Left colon (tissue), 2 donors: ENCODE results near the gene GYPB. TPM values are rescaled to one million over a fixed set of nuclear protein-coding genes. Genes with fewer than 3 reads are reported as not detected.
"Not testable (repeated sequence)": the region's sequence is repeated elsewhere in the genome, so short reads cannot be mapped to it uniquely, and the experiment has no call there.

Experiments
- ATAC-seq: fragments of 200-7000 bp; cut with Tn5 transposase; one replicate; pipeline ENCODE4 v1.9.1; 2020; ENCODE audit warnings: mild to moderate bottlenecking, moderate library complexity
- DNase-seq, 2 donors: peaks; one replicate each; pipeline ENCODE4 v3.0.0-alpha.2; 2020
- intact Hi-C, 2 donors: fragments of 100-400 bp; cut with DNase I in 1 of 2; cut with micrococcal nuclease in 1 of 2; formaldehyde crosslinking; loops; one replicate each; pipeline versions ENCODE4 v1.11.2 to v1.14.0; 2022; cut with DNase I, micrococcal nuclease
- total RNA-seq, 2 donors: library from RNA; stranded (reverse); fragmentation: NEBNext Ultra II Directional; extraction: Animal tissue kit (Norgen Biotek cat#: 25700); gene quantifications; one replicate each; pipeline ENCODE4 v1.2.1, GENCODE V29; 2021
- donor health status: DM: no; HTN: no; CAD: no.
- donor health status: DM: yes; HTN: yes; CAD: no.

The GYPB gene
- total RNA-seq, 2 donors from 2014 or later: not detected

- ATAC-seq, intact Hi-C loops: not testable (repeated sequence)
Measured at GRCh38 chr4:143974021-143974420, 45.2 kb downstream of the GYPB start.

GRCh38 chr4:143961075-143961474 is 58.1 kb downstream of the GYPB start:
- ATAC-seq (no peak), DNase-seq (no peak)
- intact Hi-C loops: no loop called here

More at GRCh38 chr4:143974021-143974420, 45.2 kb downstream of the GYPB start:
- DNase-seq: not testable (repeated sequence)

- intact Hi-C loops, ATAC-seq: not testable (repeated sequence)
Measured at GRCh38 chr4:143955306-143955705, 63.9 kb downstream of the GYPB start.

GRCh38 chr4:143951458-143951972 is 67.7 kb downstream of the GYPB start:
- intact Hi-C loops, ATAC-seq, DNase-seq: not testable (repeated sequence)

More at GRCh38 chr4:143955306-143955705, 63.9 kb downstream of the GYPB start:
- DNase-seq: not testable (repeated sequence)

- intact Hi-C loops, DNase-seq, ATAC-seq: not testable (repeated sequence)
Measured at GRCh38 chr4:143950967-143951366, 68.2 kb downstream of the GYPB start.

GRCh38 chr4:143950185-143950584 is 69.0 kb downstream of the GYPB start:
- DNase-seq, intact Hi-C loops, ATAC-seq: not testable (repeated sequence)

GRCh38 chr4:143947493-143947892 is 71.7 kb downstream of the GYPB start:
- DNase-seq, ATAC-seq, intact Hi-C loops: not testable (repeated sequence)

Other genes starting within 250 kb of the GYPB start
- gene GYPE, start 113.8 kb downstream of the GYPB start, total RNA-seq: under 1 TPM; 0.18 to 0.25 TPM
- gene GYPA, start 121.3 kb upstream of the GYPB start, total RNA-seq: not detected